H9 (cell line): Measurements from ENCODE around the gene HS1BP3. TPM values are rescaled to one million over a fixed set of nuclear protein-coding genes. Genes with fewer than 3 reads are reported as not detected.
A peak's percentile ranks its signal among the peaks of the same experiment; 100 is the strongest.

ENCODE experiments used
- DNase-seq: peaks from one replicate; pipeline ENCODE4 v3.0.0-alpha.2; 2017
- H2AFZ ChIP-seq: one replicate; pipeline ENCODE4 v1.6.1; 2013; ENCODE audit warnings: mild to moderate bottlenecking, low read length, control low read depth, moderate library complexity
- H2AK5ac ChIP-seq: 2 replicates; pipeline ENCODE4 v1.6.1; 2013; ENCODE audit warnings: low read length, control low read depth, mixed read lengths; ENCODE audit not compliant: insufficient read length
- H2BK120ac ChIP-seq: one replicate; pipeline ENCODE4 v1.6.1; 2013; ENCODE audit warnings: low read depth, mild to moderate bottlenecking, low read length, control low read depth, inconsistent platforms; ENCODE audit not compliant: poor library complexity, severe bottlenecking
- H2BK12ac ChIP-seq: 2 replicates; pipeline ENCODE4 v1.6.1; 2013; ENCODE audit warnings: low read length, control low read depth, mixed read lengths, low read depth; ENCODE audit not compliant: insufficient read length
- H2BK15ac ChIP-seq: 2 replicates; pipeline ENCODE4 v1.6.1; 2013; ENCODE audit warnings: low read depth, low read length, control low read depth
- H2BK20ac ChIP-seq: one replicate; pipeline ENCODE4 v1.6.1; 2013; ENCODE audit warnings: low read depth, mild to moderate bottlenecking, low read length, control low read depth, inconsistent platforms; ENCODE audit not compliant: poor library complexity, severe bottlenecking
- H2BK5ac ChIP-seq: 2 replicates; pipeline ENCODE4 v1.6.1; 2013; ENCODE audit warnings: low read length, control low read depth, mixed read lengths; ENCODE audit not compliant: insufficient read length
- H3K14ac ChIP-seq: 2 replicates; pipeline ENCODE4 v1.6.1; 2013; ENCODE audit warnings: low read length, control low read depth; ENCODE audit not compliant: insufficient read depth
- H3K18ac ChIP-seq: 2 replicates; pipeline ENCODE4 v1.6.1; 2013; ENCODE audit warnings: low read depth, mild to moderate bottlenecking, mixed read lengths, low read length, control low read depth; ENCODE audit not compliant: insufficient read length
- H3K23ac ChIP-seq: 2 replicates; pipeline ENCODE4 v1.6.1; 2013; ENCODE audit warnings: low read length, control low read depth, mixed read lengths, low read depth; ENCODE audit not compliant: insufficient read length
- H3K23me2 ChIP-seq: 2 replicates; pipeline ENCODE4 v1.6.1; 2013; ENCODE audit warnings: low read depth, mild to moderate bottlenecking, mixed read lengths, low read length, control low read depth; ENCODE audit not compliant: insufficient read length, poor library complexity, severe bottlenecking
- H3K27ac ChIP-seq: 2 replicates; pipeline ENCODE4 v1.5.1; 2013; ENCODE audit warnings: low read length, control low read depth, mixed read lengths, low read depth; ENCODE audit not compliant: insufficient read length
- H3K27me3 ChIP-seq: 2 replicates; pipeline ENCODE4 v1.6.1; 2013; ENCODE audit warnings: low read length, control low read depth, inconsistent platforms; ENCODE audit not compliant: insufficient read depth
- H3K4ac ChIP-seq: 2 replicates; pipeline ENCODE4 v1.6.1; 2013; ENCODE audit warnings: low read depth, mild to moderate bottlenecking, control low read depth, inconsistent platforms, low read length, moderate library complexity
- H3K4me1 ChIP-seq: 2 replicates; pipeline ENCODE4 v1.6.1; 2013; ENCODE audit warnings: low read length, control low read depth, inconsistent platforms; ENCODE audit not compliant: insufficient read depth
- H3K4me2 ChIP-seq: 2 replicates; pipeline ENCODE4 v1.6.1; 2013; ENCODE audit warnings: low read length, control low read depth, mixed read lengths; ENCODE audit not compliant: insufficient read length, insufficient read depth
- H3K56ac ChIP-seq: 2 replicates; pipeline ENCODE4 v1.6.1; 2013; ENCODE audit warnings: low read depth, mild to moderate bottlenecking, mixed read lengths, low read length, control low read depth; ENCODE audit not compliant: insufficient read length
- H3K79me1 ChIP-seq: 2 replicates; pipeline ENCODE4 v1.6.1; 2013; ENCODE audit warnings: low read depth, mild to moderate bottlenecking, moderate library complexity, low read length, control low read depth, inconsistent platforms; ENCODE audit not compliant: insufficient read depth, poor library complexity, severe bottlenecking
- H3K79me2 ChIP-seq: 2 replicates; pipeline ENCODE4 v1.6.1; 2013; ENCODE audit warnings: low read length, control low read depth, inconsistent platforms; ENCODE audit not compliant: insufficient read depth
- H3K9ac ChIP-seq: 2 replicates; pipeline ENCODE4 v1.6.1; 2013; ENCODE audit warnings: low read length, control low read depth, mixed read lengths; ENCODE audit not compliant: insufficient read length; ENCODE audit errors: extremely low read depth
- H3K9me3 ChIP-seq: one replicate; pipeline ENCODE4 v1.6.1; 2013; ENCODE audit warnings: low read depth, low read length, inconsistent platforms; ENCODE audit not compliant: control insufficient read depth
- H3T11ph ChIP-seq: one replicate; pipeline ENCODE4 v1.6.1; 2013; ENCODE audit warnings: mild to moderate bottlenecking, low read length, control low read depth, inconsistent platforms
- H4K20me1 ChIP-seq: one replicate; pipeline ENCODE4 v1.6.1; 2013; ENCODE audit not compliant: control insufficient read depth, insufficient read length, insufficient read depth
- H4K5ac ChIP-seq: 2 replicates; pipeline ENCODE4 v1.6.1; 2013; ENCODE audit warnings: low read depth, mild to moderate bottlenecking, mixed read lengths, low read length, control low read depth; ENCODE audit not compliant: insufficient read length
- H4K8ac ChIP-seq: replicated peaks from 2 replicates; pipeline ENCODE4 v1.6.1; 2013; ENCODE audit warnings: low read length, control low read depth, mixed read lengths, low read depth; ENCODE audit not compliant: insufficient read length
- H4K91ac ChIP-seq: 2 replicates; pipeline ENCODE4 v1.6.1; 2013; ENCODE audit warnings: low read depth, mild to moderate bottlenecking, moderate library complexity, mixed read lengths, low read length, control low read depth; ENCODE audit not compliant: insufficient read length
- H3K27ac Mint-ChIP-seq, 3 experiments: 2 replicates in 2 of 3; 3 replicates in 1 of 3; pipeline ENCODE4 v1.8.0; 2020 to 2021; ENCODE audit warnings: mixed read lengths in 3 of 3, mild to moderate bottlenecking in 1 of 3, moderate library complexity in 1 of 3
- H3K27me3 Mint-ChIP-seq: 2 replicates; pipeline ENCODE4 v1.8.0; 2021; ENCODE audit warnings: low read depth, mild to moderate bottlenecking, moderate library complexity, mixed read lengths
- H3K36me3 Mint-ChIP-seq, 3 experiments: 2 replicates in 2 of 3; 3 replicates in 1 of 3; pipeline ENCODE4 v1.8.0; 2020 to 2021; ENCODE audit warnings: low read depth in 3 of 3, mixed read lengths in 3 of 3; ENCODE audit not compliant: insufficient read depth in 1 of 3
- H3K4me1 Mint-ChIP-seq, 2 experiments: 2 replicates each; pipeline ENCODE4 v1.8.0; 2020; ENCODE audit warnings: mixed read lengths in 2 of 2
- H3K4me3 Mint-ChIP-seq, 2 experiments: 2 replicates in 1 of 2; 3 replicates in 1 of 2; pipeline ENCODE4 v1.8.0; 2020 to 2021; ENCODE audit warnings: mild to moderate bottlenecking in 2 of 2, mixed read lengths in 2 of 2, moderate library complexity in 1 of 2
- H3K9me3 Mint-ChIP-seq, 2 experiments: 2 replicates in 1 of 2; 3 replicates in 1 of 2; pipeline ENCODE4 v1.8.0; 2020; ENCODE audit warnings: mild to moderate bottlenecking in 2 of 2, mixed read lengths in 2 of 2, moderate library complexity in 1 of 2
- WGBS: extraction: QIAGEN DNeasy Blood & Tissue Kit; methylation state at CpG from one replicate; pipeline ENCODE4 v1.1.7; 2013; ENCODE audit warnings: missing lambda C conversion rate, low lambda C conversion rate, mixed read lengths; ENCODE audit not compliant: insufficient read length; ENCODE audit errors: extremely low coverage; 5-methylcytosine and 5-hydroxymethylcytosine counted together
- total RNA-seq: library from RNA; stranded (reverse); gene quantifications from 2 replicates; pipeline ENCODE4 v1.2.1, GENCODE V29; 2021
- TF ChIP-seq, protein P1 (sequence below): fragments of 200-600 bp; sonication (generic); conservative IDR thresholded peaks from 3 replicates; pipeline ENCODE4 v1.8.0; 2021; ENCODE audit warnings: antibody characterized with exemption, mild to moderate bottlenecking

Gene HS1BP3
- total RNA-seq, 1 experiment from 2014 or later: 11.1 TPM

DNA sequence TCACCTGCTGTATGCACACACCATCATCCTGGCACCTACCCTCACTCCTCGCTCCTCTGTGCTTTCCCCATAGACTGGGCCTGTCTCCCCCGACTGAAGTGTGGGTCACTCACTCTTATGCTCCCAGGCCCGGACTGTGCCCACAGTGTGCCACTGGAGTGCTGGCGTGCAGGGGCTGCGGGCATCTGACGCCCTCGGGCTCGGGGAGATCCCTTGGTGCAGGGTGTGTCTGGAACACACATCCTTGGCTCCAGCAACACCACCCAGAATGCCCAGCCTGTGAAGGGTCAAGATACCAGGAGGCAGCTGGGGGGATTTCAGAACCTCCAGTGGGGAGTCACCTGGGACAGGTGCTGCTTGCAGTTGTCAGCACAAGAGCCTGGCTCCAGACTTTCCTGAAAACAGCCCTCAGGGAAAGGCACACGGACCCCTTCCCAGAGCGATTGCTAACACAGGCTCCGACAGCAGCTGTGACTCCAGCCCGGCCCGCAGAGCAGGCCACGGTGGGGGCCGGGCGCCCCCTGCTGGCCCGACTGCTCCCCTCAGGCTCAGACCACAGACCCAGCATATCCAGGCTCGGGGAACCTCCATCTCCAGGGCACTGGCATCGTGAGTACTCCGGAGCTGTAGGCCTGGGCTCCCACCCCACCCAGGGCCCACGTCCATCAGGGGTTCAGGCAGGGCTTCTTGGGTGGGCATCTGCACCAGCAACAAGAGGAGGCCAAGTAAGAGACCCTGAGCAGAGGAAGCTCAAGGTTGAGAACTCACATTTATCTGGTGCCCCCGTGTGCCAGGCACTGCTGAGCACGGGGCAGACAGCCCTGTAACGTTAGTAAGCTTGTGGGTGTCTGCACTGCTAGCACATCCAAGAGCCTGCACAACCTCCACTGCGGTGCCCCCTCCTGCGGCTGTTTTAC is 8.6 kb downstream of the HS1BP3 start:
- no peak overlapping the region for H2BK120ac ChIP-seq
- Mint-ChIP-seq H3K9me3 (no peaks in the 10 kb centered on the region; a peak in 1 of 5 replicates), H3K4me3 (no peak overlapping the region), H3K27ac (no peak overlapping the region), H3K4me1 (no peaks in the 10 kb centered on the region), H3K36me3 (peaks cover 2 to 13% (median 3%) of the 10 kb centered on the region in 3 experiments; a peak in 4 of 7 replicates), H3K27me3 (no peaks in the 10 kb centered on the region; the same call in 1 of the 2 replicates)
- H4K91ac ChIP-seq: no peak overlapping the region
- no peak overlapping the region for H3K4me2 ChIP-seq
- no peak overlapping the region for H2BK5ac ChIP-seq
- H3K79me2 ChIP-seq: no peaks in the 10 kb centered on the region
- no peaks in the 10 kb centered on the region for H3K23me2 ChIP-seq
- no peak overlapping the region for H3K56ac ChIP-seq
- TF ChIP-seq, protein P1, sequence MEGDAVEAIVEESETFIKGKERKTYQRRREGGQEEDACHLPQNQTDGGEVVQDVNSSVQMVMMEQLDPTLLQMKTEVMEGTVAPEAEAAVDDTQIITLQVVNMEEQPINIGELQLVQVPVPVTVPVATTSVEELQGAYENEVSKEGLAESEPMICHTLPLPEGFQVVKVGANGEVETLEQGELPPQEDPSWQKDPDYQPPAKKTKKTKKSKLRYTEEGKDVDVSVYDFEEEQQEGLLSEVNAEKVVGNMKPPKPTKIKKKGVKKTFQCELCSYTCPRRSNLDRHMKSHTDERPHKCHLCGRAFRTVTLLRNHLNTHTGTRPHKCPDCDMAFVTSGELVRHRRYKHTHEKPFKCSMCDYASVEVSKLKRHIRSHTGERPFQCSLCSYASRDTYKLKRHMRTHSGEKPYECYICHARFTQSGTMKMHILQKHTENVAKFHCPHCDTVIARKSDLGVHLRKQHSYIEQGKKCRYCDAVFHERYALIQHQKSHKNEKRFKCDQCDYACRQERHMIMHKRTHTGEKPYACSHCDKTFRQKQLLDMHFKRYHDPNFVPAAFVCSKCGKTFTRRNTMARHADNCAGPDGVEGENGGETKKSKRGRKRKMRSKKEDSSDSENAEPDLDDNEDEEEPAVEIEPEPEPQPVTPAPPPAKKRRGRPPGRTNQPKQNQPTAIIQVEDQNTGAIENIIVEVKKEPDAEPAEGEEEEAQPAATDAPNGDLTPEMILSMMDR: peak; percentile 95
- no peak overlapping the region for H4K5ac ChIP-seq
- H3K27me3 ChIP-seq: no peaks in the 10 kb centered on the region
- H3T11ph ChIP-seq: no peak overlapping the region
- no peak overlapping the region for H3K18ac ChIP-seq
- H2BK15ac ChIP-seq: no peak overlapping the region
- no peak overlapping the region for H2BK20ac ChIP-seq
- H3K4ac ChIP-seq: no peak overlapping the region
- no peak overlapping the region for H2AK5ac ChIP-seq
- no peak overlapping the region for H2AFZ ChIP-seq
- no peaks in the 10 kb centered on the region for H3K4me1 ChIP-seq
- H2BK12ac ChIP-seq: no peak overlapping the region
- H3K27ac ChIP-seq: no peak overlapping the region
- no peak overlapping the region for H3K9ac ChIP-seq
- no peak overlapping the region for H3K14ac ChIP-seq
- no peak overlapping the region for H3K23ac ChIP-seq
- H4K20me1 ChIP-seq: no peaks in the 10 kb centered on the region
- WGBS: no CpG with 5 or more reads among the region's 26 CpGs
- DNase-seq: peak; percentile 84
- H3K9me3 ChIP-seq: no peaks in the 10 kb centered on the region
- no peak overlapping the region for H4K8ac ChIP-seq
- no peaks in the 10 kb centered on the region for H3K79me1 ChIP-seq
